Fibroblast of gingiva (primary cell): Measurements from ENCODE around the gene NLE1.
"Not testable (repeated sequence)": the region's sequence is repeated elsewhere in the genome, so short reads cannot be mapped to it uniquely, and the experiment has no call there.

ENCODE experiments used
- DNase-seq: peaks from one replicate; pipeline ENCODE4 v3.0.0-alpha.2; 2011; ENCODE audit warnings: low read depth

Gene NLE1

GRCh38 chr17:35141681-35142466 is at the start of gene NLE1:
NLE1 (minus strand) TSS chr17:35142303; CDS start chr17:35142275, 28 bp downstream.
- peak; percentile 84 for DNase-seq

DNA sequence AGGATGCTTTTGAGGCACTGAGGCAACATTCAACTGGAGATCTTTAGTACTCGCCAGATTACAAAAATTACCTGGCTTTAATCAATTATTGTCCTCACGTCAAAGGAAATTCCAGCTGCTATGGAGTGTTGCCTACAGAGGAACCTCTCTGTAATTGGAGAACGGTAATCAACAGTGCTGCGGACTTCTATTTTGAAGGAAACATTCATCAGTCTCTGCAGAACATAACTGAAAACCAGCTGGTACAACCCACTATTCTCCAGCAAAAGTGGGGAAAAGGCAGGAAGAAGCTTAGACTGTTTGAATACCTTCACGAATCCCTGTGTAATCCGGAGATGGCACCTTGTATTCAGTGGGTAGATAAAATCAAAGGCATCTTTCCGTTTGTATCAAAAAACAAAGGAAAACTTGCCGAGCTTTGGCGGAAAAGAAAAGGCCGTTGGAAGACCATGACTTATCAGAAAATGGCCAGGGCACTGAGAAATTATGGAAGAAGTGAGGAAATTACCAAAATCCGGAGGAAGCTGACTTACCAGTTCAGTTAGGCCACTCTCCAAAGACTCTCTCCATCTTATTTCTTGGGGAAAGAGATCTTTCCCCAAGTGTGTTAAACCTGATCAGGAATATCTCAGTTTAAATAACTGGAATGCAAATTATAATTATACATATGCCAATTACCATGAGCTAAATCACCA is 49.0 kb upstream of the NLE1 start:
- no peak for DNase-seq

- no peak for DNase-seq
Measured at GRCh38 chr17:35189291-35189690, 47.2 kb upstream of the NLE1 start.

- no peak for DNase-seq
Measured at GRCh38 chr17:35188111-35188510, 46.0 kb upstream of the NLE1 start.

GRCh38 chr17:35187481-35187880 is 45.4 kb upstream of the NLE1 start:
- DNase-seq = no peak

DNA sequence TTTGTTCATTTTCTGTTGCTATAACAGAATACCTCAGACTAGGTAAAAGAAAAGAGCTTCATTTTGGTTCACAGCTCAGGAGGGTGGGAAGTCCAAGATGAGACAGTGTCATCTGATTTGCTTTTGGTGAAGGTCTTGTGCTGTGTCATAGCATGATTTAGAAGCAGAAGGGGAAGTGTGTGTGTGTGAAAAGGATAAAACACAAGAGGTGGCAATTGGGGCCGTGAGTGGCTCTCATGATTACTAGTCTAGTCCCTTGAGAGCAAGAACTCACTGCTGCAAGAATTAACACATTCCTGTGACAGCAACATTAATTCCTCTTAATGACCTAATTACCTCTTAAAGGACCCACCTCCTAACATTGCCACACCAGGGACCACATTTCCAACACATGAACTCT is 43.7 kb upstream of the NLE1 start:
- no peak for DNase-seq

GRCh38 chr17:35184274-35184673 is 42.2 kb upstream of the NLE1 start:
- DNase-seq = no peak

DNA sequence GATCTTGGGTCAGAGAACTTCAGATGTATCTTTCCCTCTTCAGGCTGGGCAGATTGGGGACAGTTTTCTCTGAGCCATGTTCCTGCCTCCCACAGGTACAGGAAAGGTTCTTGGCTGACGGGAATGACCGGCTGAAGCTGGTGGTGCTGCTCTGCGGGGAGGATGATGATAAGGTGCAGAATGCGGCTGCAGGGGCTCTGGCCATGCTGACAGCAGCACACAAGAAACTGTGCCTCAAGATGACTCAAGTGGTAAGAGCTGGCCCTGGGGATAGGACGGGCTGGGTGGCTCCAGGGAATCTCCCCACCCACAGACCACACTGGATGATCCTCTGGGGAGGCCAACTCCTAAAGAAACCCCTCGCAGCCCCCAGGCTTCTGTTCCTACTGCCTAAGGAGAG is 41.2 kb upstream of the NLE1 start:
- no peak for DNase-seq

DNA sequence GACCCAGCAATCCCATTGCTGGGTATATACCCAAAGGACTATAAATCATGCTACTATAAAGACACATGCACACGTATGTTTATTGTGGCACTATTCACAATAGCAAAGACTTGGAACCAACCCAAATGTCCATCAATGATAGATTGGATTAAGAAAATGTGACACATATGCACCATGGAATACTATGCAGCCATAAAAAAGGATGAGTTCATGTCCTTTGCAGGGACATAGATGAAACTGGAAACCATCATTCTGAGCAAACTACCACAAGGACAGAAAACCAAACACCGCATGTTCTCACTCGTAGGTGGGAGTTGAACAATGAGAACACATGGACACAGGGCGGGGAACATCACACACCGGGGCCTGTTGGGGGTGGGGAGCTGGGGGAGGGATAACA is 37.3 kb upstream of the NLE1 start:
- not testable (repeated sequence) for DNase-seq

DNA sequence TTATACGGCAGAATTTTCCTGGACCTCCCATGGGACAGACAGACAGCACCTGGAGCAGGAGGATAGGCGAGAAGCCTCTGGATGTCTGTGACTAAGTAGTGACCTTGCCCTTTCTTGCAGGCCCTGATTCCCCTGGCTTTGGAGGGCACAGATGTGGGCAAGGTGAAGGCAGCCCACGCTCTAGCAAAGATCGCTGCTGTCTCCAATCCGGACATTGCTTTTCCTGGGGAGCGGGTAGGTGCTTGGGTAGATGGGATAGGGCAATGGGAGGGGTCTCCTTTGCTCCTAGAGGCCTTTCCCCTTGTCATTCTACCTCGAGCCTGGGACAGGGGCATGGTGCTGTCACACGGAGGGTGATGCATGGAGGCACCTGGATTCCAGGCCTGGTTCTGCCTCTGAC is 34.8 kb upstream of the NLE1 start:
- no peak for DNase-seq

GRCh38 chr17:35175638-35176415 is 33.7 kb upstream of the NLE1 start:
- DNase-seq = no peak

GRCh38 chr17:35174835-35175334 is 32.8 kb upstream of the NLE1 start:
- no peak for DNase-seq

- DNase-seq = not testable (repeated sequence)
Measured at GRCh38 chr17:35172321-35172720, 30.2 kb upstream of the NLE1 start.

DNA sequence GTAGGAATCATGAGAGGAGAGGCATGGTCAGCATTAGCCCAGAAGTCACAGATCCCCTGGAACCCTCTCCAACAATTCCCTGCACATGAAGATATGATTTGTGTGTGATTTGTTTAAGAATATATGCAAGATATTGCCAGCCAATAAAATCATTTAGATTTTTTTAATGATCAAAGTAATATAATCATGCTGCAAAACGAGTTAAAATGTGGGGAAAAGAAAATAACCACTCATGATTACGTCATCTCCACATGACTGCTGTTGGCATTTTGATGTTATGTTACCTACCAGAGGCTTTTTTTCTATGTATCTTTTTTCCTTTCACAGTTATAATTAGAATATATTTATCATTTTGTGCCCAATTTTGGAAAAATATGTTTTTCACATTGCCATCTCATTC is 29.7 kb upstream of the NLE1 start:
- DNase-seq = no peak

DNA sequence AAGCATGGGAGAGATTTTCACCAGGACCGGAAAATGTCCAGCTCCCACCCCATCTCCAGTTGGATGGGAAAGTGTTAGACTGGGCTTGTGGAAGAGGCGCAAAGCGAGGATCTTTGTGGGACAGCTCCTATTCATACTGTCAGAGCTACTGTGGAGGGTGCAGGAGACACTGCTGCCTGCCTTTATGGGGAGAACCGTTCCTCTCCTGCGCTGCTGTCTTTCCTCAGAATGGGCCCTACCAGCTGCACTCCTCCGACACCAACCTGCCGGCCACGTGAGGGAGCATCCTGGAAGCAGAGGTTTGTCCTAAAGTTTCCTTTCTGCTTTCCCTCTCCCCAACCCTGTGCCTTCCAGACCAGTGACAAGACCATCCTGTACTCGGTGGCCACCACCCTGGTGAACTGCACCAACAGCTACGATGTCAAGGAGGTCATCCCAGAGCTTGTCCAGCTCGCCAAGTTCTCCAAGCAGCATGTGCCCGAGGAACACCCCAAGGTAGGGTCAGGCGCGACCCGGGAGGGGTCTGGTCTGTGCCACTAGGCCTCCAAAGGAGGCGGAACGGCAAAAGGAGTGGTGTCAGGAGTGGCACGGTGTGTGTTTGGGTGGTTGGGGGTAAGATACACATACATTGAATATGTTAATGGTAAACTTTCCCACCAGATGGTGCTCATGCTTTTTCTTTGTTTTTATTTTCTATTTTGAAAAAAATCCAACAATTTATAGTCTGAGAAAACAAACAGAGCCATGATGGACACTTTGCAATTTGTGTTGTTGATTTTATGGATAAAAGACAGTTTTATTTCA is 29.1 kb upstream of the NLE1 start:
- no peak for DNase-seq

DNA sequence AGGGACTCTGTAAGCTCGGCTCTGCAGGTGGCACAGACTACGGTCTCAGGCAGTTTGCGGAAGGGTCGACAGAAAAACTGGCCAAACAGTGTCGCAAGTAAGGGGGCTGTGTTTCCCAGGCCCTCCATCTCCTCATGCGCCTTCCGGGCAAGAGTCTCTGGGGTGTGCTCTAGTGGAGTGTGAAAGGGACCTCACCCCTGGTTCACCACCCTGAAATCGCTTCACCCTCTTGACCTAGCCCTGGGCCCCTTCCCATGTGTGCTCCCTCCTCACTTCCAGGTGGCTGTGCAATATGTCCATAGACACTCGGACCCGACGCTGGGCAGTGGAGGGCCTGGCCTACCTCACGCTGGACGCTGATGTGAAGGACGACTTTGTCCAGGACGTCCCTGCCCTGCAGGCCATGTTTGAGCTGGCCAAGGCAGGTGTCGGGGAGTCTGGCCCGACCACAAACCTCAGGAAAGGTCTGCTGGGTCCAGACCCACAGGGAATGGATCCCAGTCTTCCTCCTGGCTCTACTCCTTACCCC is 27.8 kb upstream of the NLE1 start:
- no peak for DNase-seq

DNA sequence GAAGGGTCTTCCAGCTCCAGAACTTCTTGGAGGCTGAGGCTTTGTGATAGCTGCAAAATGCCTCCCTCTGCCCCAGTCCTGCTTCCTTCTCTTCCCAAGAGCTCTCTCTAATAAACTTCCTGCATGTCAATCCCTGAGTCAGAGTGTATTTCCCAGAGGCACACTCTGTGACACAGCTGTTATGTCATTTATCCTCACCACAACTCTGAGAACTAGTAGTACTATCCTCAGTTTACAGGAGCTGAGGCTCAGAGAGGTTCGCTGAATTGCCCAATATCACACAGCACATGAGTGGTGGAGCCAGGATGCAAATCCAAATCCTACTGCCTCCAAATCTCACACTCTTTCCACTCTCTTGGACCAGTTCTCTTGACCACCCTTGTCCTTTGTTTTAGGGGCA is 25.6 kb upstream of the NLE1 start:
- no peak for DNase-seq

GRCh38 chr17:35167046-35167445 is 24.9 kb upstream of the NLE1 start:
- DNase-seq = no peak

DNA sequence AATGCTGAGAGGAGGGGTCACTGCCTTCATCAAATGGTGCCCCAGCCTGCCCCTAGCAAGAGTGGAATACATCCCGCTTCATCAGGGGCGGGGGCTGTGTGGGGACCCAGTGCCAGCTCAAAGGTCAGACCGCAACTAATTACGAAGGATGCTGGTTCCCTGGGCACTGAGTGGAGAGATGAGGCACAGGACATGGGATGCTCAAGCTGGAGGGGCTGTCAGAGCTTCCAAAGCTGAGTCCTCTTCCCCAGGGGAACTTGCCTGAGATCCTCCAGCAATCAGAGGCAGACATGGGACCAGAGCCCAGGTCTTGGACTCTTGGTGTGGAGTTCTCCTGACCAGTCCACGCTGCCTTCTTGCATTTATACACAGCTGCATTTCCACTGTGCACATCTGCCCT is 24.4 kb upstream of the NLE1 start:
- DNase-seq = no peak

- DNase-seq = no peak
Measured at GRCh38 chr17:35164716-35165115, 22.6 kb upstream of the NLE1 start.

GRCh38 chr17:35163886-35164285 is 21.8 kb upstream of the NLE1 start:
- no peak for DNase-seq

- DNase-seq = no peak
Measured at GRCh38 chr17:35162755-35163154, 20.7 kb upstream of the NLE1 start.
